ENCODE data around the gene EML6. TPM values are rescaled to one million over a fixed set of nuclear protein-coding genes. Genes with fewer than 3 reads are reported as not detected.
"Not testable (repeated sequence)": the region's sequence is repeated elsewhere in the genome, so short reads cannot be mapped to it uniquely, and the experiment has no call there.

Gene EML6
- total RNA-seq, 1 experiment from 2014 or later = 6.6 TPM

DNA sequence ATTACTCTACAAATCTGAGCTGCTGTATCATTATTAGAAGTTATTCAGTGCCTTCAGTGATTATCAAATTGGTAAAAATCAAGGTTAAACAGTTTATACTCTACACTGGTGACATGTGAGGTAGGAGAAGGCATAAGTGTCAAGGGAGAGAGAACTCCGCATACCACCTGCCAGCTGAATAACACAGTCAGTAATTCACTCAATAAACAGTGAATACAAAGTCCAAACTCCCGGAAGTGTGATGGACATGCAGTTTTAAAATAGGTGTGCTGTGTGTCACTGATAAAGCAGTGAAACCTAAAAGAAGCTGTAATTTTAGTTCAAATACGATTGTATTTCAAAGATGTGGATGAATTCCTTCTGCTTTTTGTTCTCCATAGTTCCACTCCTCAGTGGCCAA lies 149.8 kb downstream of the EML6 start:
- H4K20me1 ChIP-seq (ENCODE audit: insufficient read depth); CTCF ChIA-PET; H3K9ac ChIP-seq (ENCODE audit: low read length); H3K4me3 ChIP-seq (replicated peaks in 1 of 2; ENCODE audit: low read depth in 1 of 2, low read length in 2 of 2); BruUV-seq (replicated peaks); intact Hi-C loops (cut with micrococcal nuclease); H3K4me2 ChIP-seq (ENCODE audit: low read length); H3K27ac ChIP-seq (ENCODE audit: low read depth, low read length); H3K9me3 ChIP-seq (ENCODE audit: control insufficient read depth in 1 of 2, insufficient read depth in 1 of 2, low read depth in 1 of 2, low read length in 2 of 2); H3K36me3 ChIP-seq (ENCODE audit: control insufficient read depth in 1 of 2, insufficient read depth in 2 of 2, low read length in 2 of 2); H3K4me1 ChIP-seq (ENCODE audit: control insufficient read depth in 1 of 2, insufficient read depth in 2 of 2, low read length in 2 of 2); H3K79me2 ChIP-seq (ENCODE audit: insufficient read depth, low read length); DNase-seq (ENCODE audit: low read depth, low spot score); ATAC-seq; H2AFZ ChIP-seq (ENCODE audit: low read depth, low read length, poor library complexity, severe bottlenecking); POLR2A ChIA-PET; RAD21 ChIA-PET (ENCODE audit: low non-redundant PET in 1 of 2, low total read pairs in 2 of 2, uncharacterized antibody in 2 of 2, unreplicated experiment in 2 of 2); H3K9me2 ChIP-seq (ENCODE audit: insufficient read depth); H3K27me3 ChIP-seq (ENCODE audit: insufficient read depth, low read length): not testable (repeated sequence)

DNA sequence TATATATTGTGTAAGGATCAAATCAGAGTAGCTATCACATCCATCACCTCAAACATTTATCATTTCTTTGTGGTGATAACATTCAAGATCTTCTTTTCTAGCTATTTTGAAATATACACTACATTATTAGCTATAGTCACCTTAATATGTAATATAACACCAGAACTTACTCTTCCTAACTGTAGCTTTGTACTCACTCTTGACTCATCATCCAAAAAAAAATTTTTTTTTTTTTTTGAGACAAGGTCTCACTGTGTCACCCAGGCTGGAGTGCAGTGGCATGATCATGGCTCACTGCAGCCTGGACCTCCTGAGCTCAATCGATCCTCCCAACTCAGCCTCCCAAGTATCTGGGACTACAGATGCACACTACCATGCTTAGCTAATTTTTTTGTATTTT lies 153.3 kb downstream of the EML6 start:
- H3K27me3 ChIP-seq (ENCODE audit: insufficient read depth, low read length) = no peaks in the 10 kb centered on the region
- ATAC-seq (no peak), DNase-seq (ENCODE audit: low read depth, low spot score) (no peak)
- CTCF ChIA-PET = interaction anchor here (1.1 to 1.4 kb wide), 2 partner anchors 23 to 38 kb away, joined by 3 read pairs; no protein-coding TSS in a partner anchor
- H3K36me3 ChIP-seq (ENCODE audit: control insufficient read depth in 1 of 2, insufficient read depth in 2 of 2, low read length in 2 of 2) = no peaks in the 10 kb centered on the region
- no peak overlapping the region for H3K4me2 ChIP-seq (ENCODE audit: low read length)
- H3K4me1 ChIP-seq (ENCODE audit: control insufficient read depth in 1 of 2, insufficient read depth in 2 of 2, low read length in 2 of 2) = no peaks in the 10 kb centered on the region
- no TSS peak for BruUV-seq (replicated peaks)
- H3K9ac ChIP-seq (ENCODE audit: low read length) = no peak overlapping the region
- no peak overlapping the region for H3K4me3 ChIP-seq (replicated peaks in 1 of 2; ENCODE audit: low read depth in 1 of 2, low read length in 2 of 2)
- H3K79me2 ChIP-seq (ENCODE audit: insufficient read depth, low read length) = no peaks in the 10 kb centered on the region
- H2AFZ ChIP-seq (ENCODE audit: low read depth, low read length, poor library complexity, severe bottlenecking) = no peak overlapping the region
- H3K9me2 ChIP-seq (ENCODE audit: insufficient read depth) = no peaks in the 10 kb centered on the region
- TF ChIP-seq SP1 (IDR thresholded peaks at IDR 0.05; ENCODE audit: low read depth) (no peak), ZNF274 (IDR thresholded peaks at IDR 0.05; ENCODE audit: low read depth, low read length) (no peak), REST (IDR thresholded peaks at IDR 0.05; ENCODE audit: low read depth) (no peak), SIN3A (IDR thresholded peaks at IDR 0.05; ENCODE audit: low read depth) (no peak), EGR1 (IDR thresholded peaks at IDR 0.05; ENCODE audit: low read depth) (no peak), FOSL1 (IDR thresholded peaks at IDR 0.05; ENCODE audit: low read depth) (no peak), EZH2 (IDR thresholded peaks at IDR 0.05) (no peak), CEBPB (IDR thresholded peaks at IDR 0.05; ENCODE audit: low read depth) (no peak), YY1 (IDR thresholded peaks at IDR 0.05; ENCODE audit: extremely low read depth, insufficient replicate concordance, low read depth, low read length) (no peak), JUND (IDR thresholded peaks at IDR 0.05) (no peak), TCF7L2 (IDR thresholded peaks at IDR 0.05; ENCODE audit: borderline replicate concordance, extremely low read depth, insufficient read depth, insufficient read length) (no peak)
- RAD21 ChIA-PET (ENCODE audit: low non-redundant PET in 1 of 2, low total read pairs in 2 of 2, uncharacterized antibody in 2 of 2, unreplicated experiment in 2 of 2) = no interaction called here
- no peaks in the 10 kb centered on the region for H3K9me3 ChIP-seq (ENCODE audit: control insufficient read depth in 1 of 2, insufficient read depth in 1 of 2, low read depth in 1 of 2, low read length in 2 of 2)
- H3K27ac ChIP-seq (ENCODE audit: low read depth, low read length) = no peak overlapping the region
- intact Hi-C loops (cut with micrococcal nuclease) = no loop called here
- POLR2A ChIA-PET = no interaction called here
- H4K20me1 ChIP-seq (ENCODE audit: insufficient read depth) = no peaks in the 10 kb centered on the region

Data from HCT116 (cell line).